SK-N-SH (cell line): ENCODE data around the gene ZMYM5. TPM values are rescaled to one million over a fixed set of nuclear protein-coding genes. Genes with fewer than 3 reads are reported as not detected.
"Not testable (repeated sequence)": the region's sequence is repeated elsewhere in the genome, so short reads cannot be mapped to it uniquely, and the experiment has no call there.

Experiments
- CTCF ChIA-PET: fragments of 300-600, 350-600 bp; formaldehyde crosslinking; extraction: SDS; loops from one replicate; lab custom pipeline; 2021; lab: Yijun Ruan, JAX
- POLR2A ChIA-PET: fragments of 350-600 bp; sonication (Branson Sonifier 250); formaldehyde crosslinking; extraction: SDS; loops from one replicate; lab custom pipeline; 2020; ENCODE audit warnings: antibody characterized with exemption, inconsistent platforms; lab: Yijun Ruan, JAX
- DNase-seq: peaks from one replicate; pipeline ENCODE4 v3.0.0; 2012
- H2AFZ ChIP-seq: fragments of 200-600 bp; sonication (generic); 2 replicates; pipeline ENCODE4 v1.8.1; 2016; ENCODE audit warnings: antibody characterized with exemption, mild to moderate bottlenecking, low read depth
- H3F3A ChIP-seq: fragments of 200-600 bp; sonication (generic); replicated peaks from 2 replicates; pipeline ENCODE3; 2016; ENCODE audit warnings: antibody characterized with exemption, mild to moderate bottlenecking; ENCODE audit not compliant: insufficient read depth
- H3K27ac ChIP-seq, 2 experiments: fragments of 200-500 bp in 1 of 2; fragments of 200-600 bp in 1 of 2; sonication (Bioruptor generic) in 1 of 2; sonication (generic), shearing (Covaris generic) in 1 of 2; 2 replicates each; pipeline versions ENCODE4 v1.5.1 to v1.6.1; 2014 to 2016; ENCODE audit warnings: low read depth in 2 of 2, inconsistent platforms in 1 of 2, low read length in 1 of 2, mild to moderate bottlenecking in 1 of 2, mixed read lengths in 1 of 2
- H3K27me3 ChIP-seq: fragments of 200-600 bp; sonication (generic), shearing (Covaris generic); 2 replicates; pipeline ENCODE4 v1.6.1; 2016; ENCODE audit warnings: mixed run types; ENCODE audit not compliant: insufficient read depth
- H3K36me3 ChIP-seq, 2 experiments: fragments of 200-500 bp in 1 of 2; fragments of 200-600 bp in 1 of 2; sonication (Bioruptor generic) in 1 of 2; sonication (generic) in 1 of 2; replicated peaks in 1 of 2; 2 replicates each; pipeline versions ENCODE3 to v1.5.1; 2014 to 2016; ENCODE audit warnings: low read length in 1 of 2, mild to moderate bottlenecking in 1 of 2; ENCODE audit not compliant: insufficient read depth in 2 of 2, control insufficient read depth in 1 of 2
- H3K4me1 ChIP-seq, 2 experiments: fragments of 200-500 bp in 1 of 2; fragments of 200-600 bp in 1 of 2; sonication (Bioruptor generic) in 1 of 2; sonication (generic), shearing (Covaris generic) in 1 of 2; 2 replicates each; pipeline versions ENCODE4 v1.5.1 to v1.6.1; 2014 to 2016; ENCODE audit warnings: low read depth in 1 of 2, low read length in 1 of 2, mixed run types in 1 of 2; ENCODE audit not compliant: insufficient read depth in 2 of 2, control insufficient read depth in 1 of 2
- H3K4me2 ChIP-seq: fragments of 200-600 bp; sonication (generic), shearing (Covaris generic); 2 replicates; pipeline ENCODE4 v1.6.1; 2017; ENCODE audit warnings: mixed run types
- H3K4me3 ChIP-seq, 2 experiments: fragments of 200-500 bp in 1 of 2; fragments of 200-600 bp in 1 of 2; sonication (Bioruptor generic) in 1 of 2; sonication (generic), shearing (Covaris generic) in 1 of 2; 2 replicates each; pipeline versions ENCODE4 v1.5.1 to v1.8.1; 2014 to 2016; ENCODE audit warnings: low read depth in 2 of 2, inconsistent platforms in 1 of 2, low read length in 1 of 2, mild to moderate bottlenecking in 1 of 2, mixed read lengths in 1 of 2, moderate library complexity in 1 of 2
- H3K79me2 ChIP-seq: fragments of 200-600 bp; sonication (generic); 2 replicates; pipeline ENCODE4 v1.8.1; 2017; ENCODE audit warnings: mild to moderate bottlenecking; ENCODE audit not compliant: insufficient read depth
- H3K9ac ChIP-seq: fragments of 200-600 bp; sonication (generic); 2 replicates; pipeline ENCODE4 v1.6.1; 2017; ENCODE audit warnings: mixed run types
- H3K9me2 ChIP-seq: fragments of 200-600 bp; sonication (generic); 2 replicates; pipeline ENCODE4 v1.6.1; 2017; ENCODE audit warnings: mixed run types
- H3K9me3 ChIP-seq: fragments of 200-600 bp; sonication (generic); 2 replicates; pipeline ENCODE4 v1.6.1; 2017; ENCODE audit warnings: mixed run types, mild to moderate bottlenecking, moderate library complexity
- H4K20me1 ChIP-seq: fragments of 200-600 bp; sonication (generic); 2 replicates; pipeline ENCODE4 v1.6.1; 2017; ENCODE audit warnings: mild to moderate bottlenecking, mixed run types; ENCODE audit not compliant: insufficient read depth
- ELF1 ChIP-seq: IDR thresholded peaks from 2 replicates; pipeline ENCODE4 v1.4.0; 2012
- EP300 ChIP-seq, 2 experiments: IDR thresholded peaks; 2 replicates each; pipeline versions ENCODE4 v1.4.0 to v1.6.1; 2012; ENCODE audit warnings: borderline replicate concordance in 1 of 2, low read depth in 1 of 2, low read length in 1 of 2
- GABPA ChIP-seq: IDR thresholded peaks from 2 replicates; pipeline ENCODE4 v1.4.0; 2012; ENCODE audit warnings: low read depth, mild to moderate bottlenecking
- NFIC ChIP-seq: IDR thresholded peaks from 2 replicates; pipeline ENCODE4 v1.4.0; 2012; ENCODE audit warnings: borderline replicate concordance
- SIN3A ChIP-seq: IDR thresholded peaks from 2 replicates; pipeline ENCODE4 v1.6.1; 2012; ENCODE audit warnings: low read depth, mild to moderate bottlenecking, low read length, moderate library complexity, borderline replicate concordance
- TCF12 ChIP-seq: IDR thresholded peaks from 2 replicates; pipeline ENCODE4 v1.4.0; 2012
- TEAD4 ChIP-seq: IDR thresholded peaks from 2 replicates; pipeline ENCODE4 v1.4.0; 2012; ENCODE audit warnings: mild to moderate bottlenecking, borderline replicate concordance; ENCODE audit not compliant: insufficient read depth
- WGBS: methylation state at CpG from one replicate; pipeline ENCODE4 v1.1.6; 2017; ENCODE audit warnings: low lambda C conversion rate; 5-methylcytosine and 5-hydroxymethylcytosine counted together
- polyA plus RNA-seq, 3 experiments: library from polyadenylated mRNA; depleted of rRNA; stranded (reverse); fragments of >200 nt; gene quantifications; 2 replicates each; pipeline ENCODE4 v1.2.3, GENCODE V29; 2012
- TF ChIP-seq, protein P1 (sequence below): IDR thresholded peaks from 2 replicates; pipeline ENCODE4 v1.6.1; 2012; ENCODE audit warnings: mild to moderate bottlenecking, low read depth, low read length, moderate library complexity
- TF ChIP-seq, protein P2 (sequence below): fragments of 150-350 bp; IDR thresholded peaks from 2 replicates; pipeline ENCODE4 v1.6.1; 2016; ENCODE audit warnings: mild to moderate bottlenecking, low read depth, low read length
- TF ChIP-seq, protein P3 (sequence below): IDR thresholded peaks from 2 replicates; pipeline ENCODE4 v1.4.0; 2012; ENCODE audit warnings: low read depth, borderline replicate concordance

Gene ZMYM5
- polyA plus RNA-seq, 1 of the 3 experiments (the other 2 are of a cell fraction) = 5.2 TPM

DNA sequence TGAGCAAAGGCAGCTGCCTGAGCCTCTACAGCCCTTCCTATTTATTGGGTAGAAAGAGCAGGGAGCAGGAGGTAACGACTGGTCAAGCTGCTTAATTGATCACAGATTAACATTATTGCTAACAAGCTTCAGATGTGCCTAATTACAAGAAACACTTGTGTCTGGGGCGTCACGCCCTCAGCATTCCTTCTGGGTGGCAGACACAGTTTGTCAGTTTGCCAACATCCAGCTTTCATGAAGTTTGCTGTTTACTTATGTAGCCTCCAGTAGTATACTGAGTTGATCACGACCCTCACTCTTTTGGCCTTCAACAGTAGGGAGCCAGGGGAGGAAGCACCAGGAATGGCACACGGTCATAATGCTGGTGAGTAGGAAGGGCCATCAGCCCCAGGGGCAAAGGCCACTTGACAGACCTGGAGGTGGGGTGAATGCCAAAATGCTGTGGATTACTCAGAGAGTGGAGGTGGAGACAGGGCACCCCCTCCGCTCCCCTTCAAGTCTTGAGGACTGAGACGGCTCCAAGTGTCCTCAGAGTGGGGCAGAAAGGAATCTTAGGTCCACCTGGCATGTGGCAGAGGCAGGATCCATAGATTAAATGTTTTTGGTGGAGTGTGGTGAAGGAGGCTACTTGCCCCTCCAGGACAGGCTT lies 45.8 kb downstream of the ZMYM5 start:
- Histone ChIP-seq H3K27ac (no peak overlapping the region), H3K4me3 (no peak overlapping the region), H3K36me3 (peaks cover 2 to 17% of the 10 kb centered on the region in 2 experiments), H2AFZ (no peak overlapping the region), H3K4me2 (no peak overlapping the region), H4K20me1 (no peaks in the 10 kb centered on the region), H3K9me3 (no peaks in the 10 kb centered on the region), H3K4me1 (no peaks in the 10 kb centered on the region), H3K9ac (no peak overlapping the region), H3K27me3 (no peaks in the 10 kb centered on the region), H3K9me2 (no peaks in the 10 kb centered on the region), H3F3A (peaks cover 3% of the 10 kb centered on the region), H3K79me2 (no peaks in the 10 kb centered on the region)
- POLR2A ChIA-PET = no interaction called here
- TF ChIP-seq EP300 (IDR thresholded peaks at IDR 0.05; ENCODE audit: borderline replicate concordance in 1 of 2, low read depth in 1 of 2, low read length in 1 of 2) = no peak
- TF ChIP-seq, protein P1, sequence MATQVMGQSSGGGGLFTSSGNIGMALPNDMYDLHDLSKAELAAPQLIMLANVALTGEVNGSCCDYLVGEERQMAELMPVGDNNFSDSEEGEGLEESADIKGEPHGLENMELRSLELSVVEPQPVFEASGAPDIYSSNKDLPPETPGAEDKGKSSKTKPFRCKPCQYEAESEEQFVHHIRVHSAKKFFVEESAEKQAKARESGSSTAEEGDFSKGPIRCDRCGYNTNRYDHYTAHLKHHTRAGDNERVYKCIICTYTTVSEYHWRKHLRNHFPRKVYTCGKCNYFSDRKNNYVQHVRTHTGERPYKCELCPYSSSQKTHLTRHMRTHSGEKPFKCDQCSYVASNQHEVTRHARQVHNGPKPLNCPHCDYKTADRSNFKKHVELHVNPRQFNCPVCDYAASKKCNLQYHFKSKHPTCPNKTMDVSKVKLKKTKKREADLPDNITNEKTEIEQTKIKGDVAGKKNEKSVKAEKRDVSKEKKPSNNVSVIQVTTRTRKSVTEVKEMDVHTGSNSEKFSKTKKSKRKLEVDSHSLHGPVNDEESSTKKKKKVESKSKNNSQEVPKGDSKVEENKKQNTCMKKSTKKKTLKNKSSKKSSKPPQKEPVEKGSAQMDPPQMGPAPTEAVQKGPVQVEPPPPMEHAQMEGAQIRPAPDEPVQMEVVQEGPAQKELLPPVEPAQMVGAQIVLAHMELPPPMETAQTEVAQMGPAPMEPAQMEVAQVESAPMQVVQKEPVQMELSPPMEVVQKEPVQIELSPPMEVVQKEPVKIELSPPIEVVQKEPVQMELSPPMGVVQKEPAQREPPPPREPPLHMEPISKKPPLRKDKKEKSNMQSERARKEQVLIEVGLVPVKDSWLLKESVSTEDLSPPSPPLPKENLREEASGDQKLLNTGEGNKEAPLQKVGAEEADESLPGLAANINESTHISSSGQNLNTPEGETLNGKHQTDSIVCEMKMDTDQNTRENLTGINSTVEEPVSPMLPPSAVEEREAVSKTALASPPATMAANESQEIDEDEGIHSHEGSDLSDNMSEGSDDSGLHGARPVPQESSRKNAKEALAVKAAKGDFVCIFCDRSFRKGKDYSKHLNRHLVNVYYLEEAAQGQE = no peak
- no peak for TF ChIP-seq ELF1
- TF ChIP-seq GABPA = no peak
- TF ChIP-seq SIN3A = no peak
- no peak for TF ChIP-seq NFIC
- TF ChIP-seq TCF12 = no peak
- TF ChIP-seq, protein P2, sequence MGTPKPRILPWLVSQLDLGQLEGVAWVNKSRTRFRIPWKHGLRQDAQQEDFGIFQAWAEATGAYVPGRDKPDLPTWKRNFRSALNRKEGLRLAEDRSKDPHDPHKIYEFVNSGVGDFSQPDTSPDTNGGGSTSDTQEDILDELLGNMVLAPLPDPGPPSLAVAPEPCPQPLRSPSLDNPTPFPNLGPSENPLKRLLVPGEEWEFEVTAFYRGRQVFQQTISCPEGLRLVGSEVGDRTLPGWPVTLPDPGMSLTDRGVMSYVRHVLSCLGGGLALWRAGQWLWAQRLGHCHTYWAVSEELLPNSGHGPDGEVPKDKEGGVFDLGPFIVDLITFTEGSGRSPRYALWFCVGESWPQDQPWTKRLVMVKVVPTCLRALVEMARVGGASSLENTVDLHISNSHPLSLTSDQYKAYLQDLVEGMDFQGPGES = no peak
- CTCF ChIA-PET = interaction anchor here (0.6 to 1.2 kb wide), 8 partner anchors 10 to 1362 kb away, joined by 3 to 4 read pairs (median 3); no protein-coding TSS in a partner anchor
- no peak for DNase-seq
- 86% methylated on average over 7 of the region's 7 CpGs for WGBS

DNA sequence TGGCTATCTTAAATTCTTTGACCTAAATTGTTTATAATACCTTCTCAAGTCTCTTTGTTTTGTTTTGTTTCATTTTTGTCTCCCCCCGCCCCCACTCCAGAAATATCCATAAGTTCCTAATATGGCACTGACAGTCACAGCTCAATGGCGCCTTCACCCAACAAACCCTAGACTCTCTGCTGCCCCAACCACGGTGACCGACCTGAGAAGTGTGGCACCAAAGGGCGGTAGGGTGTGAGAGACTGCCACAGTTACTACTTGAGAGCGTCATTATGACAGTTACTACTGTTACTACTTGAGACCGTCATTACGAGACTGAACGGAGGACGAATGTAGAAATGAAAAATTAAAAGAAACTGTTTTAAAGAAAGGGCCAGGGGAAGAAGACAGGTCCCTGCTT lies 46.3 kb downstream of the ZMYM5 start:
- H3K27me3 ChIP-seq = no peaks in the 10 kb centered on the region
- H2AFZ ChIP-seq = no peak overlapping the region
- H3K36me3 ChIP-seq = peaks cover 2 to 12% of the 10 kb centered on the region in 2 experiments
- no peaks in the 10 kb centered on the region for H3K4me1 ChIP-seq
- no peak for TF ChIP-seq GABPA
- TF ChIP-seq, protein P3, sequence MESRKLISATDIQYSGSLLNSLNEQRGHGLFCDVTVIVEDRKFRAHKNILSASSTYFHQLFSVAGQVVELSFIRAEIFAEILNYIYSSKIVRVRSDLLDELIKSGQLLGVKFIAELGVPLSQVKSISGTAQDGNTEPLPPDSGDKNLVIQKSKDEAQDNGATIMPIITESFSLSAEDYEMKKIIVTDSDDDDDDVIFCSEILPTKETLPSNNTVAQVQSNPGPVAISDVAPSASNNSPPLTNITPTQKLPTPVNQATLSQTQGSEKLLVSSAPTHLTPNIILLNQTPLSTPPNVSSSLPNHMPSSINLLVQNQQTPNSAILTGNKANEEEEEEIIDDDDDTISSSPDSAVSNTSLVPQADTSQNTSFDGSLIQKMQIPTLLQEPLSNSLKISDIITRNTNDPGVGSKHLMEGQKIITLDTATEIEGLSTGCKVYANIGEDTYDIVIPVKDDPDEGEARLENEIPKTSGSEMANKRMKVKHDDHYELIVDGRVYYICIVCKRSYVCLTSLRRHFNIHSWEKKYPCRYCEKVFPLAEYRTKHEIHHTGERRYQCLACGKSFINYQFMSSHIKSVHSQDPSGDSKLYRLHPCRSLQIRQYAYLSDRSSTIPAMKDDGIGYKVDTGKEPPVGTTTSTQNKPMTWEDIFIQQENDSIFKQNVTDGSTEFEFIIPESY = no peak
- TF ChIP-seq TEAD4 = no peak
- H3F3A ChIP-seq = peaks cover 3% of the 10 kb centered on the region
- no peak overlapping the region for H3K9ac ChIP-seq
- 97% methylated on average over 10 of the region's 10 CpGs for WGBS
- no peaks in the 10 kb centered on the region for H4K20me1 ChIP-seq
- DNase-seq = no peak
- no peaks in the 10 kb centered on the region for H3K9me2 ChIP-seq
- H3K4me2 ChIP-seq = no peak overlapping the region
- ChIA-PET POLR2A (no interaction called here), CTCF (no interaction called here)
- H3K79me2 ChIP-seq = no peaks in the 10 kb centered on the region
- no peaks in the 10 kb centered on the region for H3K9me3 ChIP-seq
- H3K4me3 ChIP-seq = no peak overlapping the region
- no peak overlapping the region for H3K27ac ChIP-seq

DNA sequence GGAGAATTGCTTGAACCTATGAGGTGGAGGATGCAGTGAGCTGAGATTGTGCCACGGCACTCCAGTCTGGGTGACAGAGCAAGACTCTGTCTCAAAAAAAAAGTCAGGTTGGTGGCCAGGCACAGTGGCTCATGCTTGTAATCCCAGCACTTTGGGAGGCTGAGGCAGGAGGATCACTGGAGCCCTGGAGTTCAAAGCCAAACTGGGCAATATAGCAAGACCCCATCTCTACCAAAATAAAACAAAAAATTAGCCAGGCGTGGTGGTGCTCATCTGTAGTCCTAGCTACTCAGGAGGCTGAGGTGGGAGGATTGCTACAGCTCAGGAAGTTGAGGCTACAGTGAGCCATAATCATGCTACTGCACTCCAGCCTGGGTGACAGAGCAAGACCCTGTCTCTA lies 47.6 kb downstream of the ZMYM5 start:
- H3K9me3 ChIP-seq, H2AFZ ChIP-seq, H3K27ac ChIP-seq, H3K4me1 ChIP-seq, H3K27me3 ChIP-seq, POLR2A ChIA-PET, H4K20me1 ChIP-seq, CTCF ChIA-PET, H3K4me2 ChIP-seq, H3F3A ChIP-seq, H3K36me3 ChIP-seq, DNase-seq, H3K9ac ChIP-seq, H3K79me2 ChIP-seq, H3K9me2 ChIP-seq, H3K4me3 ChIP-seq: not testable (repeated sequence)
- WGBS = 90% methylated on average over 2 of the region's 2 CpGs
